MM.1S (cell line): ENCODE data around the gene KCNK16.

Experiments
- EZH2 ChIP-seq: fragments of 300-600 bp; sonication (generic); optimal IDR thresholded peaks from 2 replicates; pipeline ENCODE3; 2017; ENCODE audit warnings: low read depth, mild to moderate bottlenecking, antibody characterized with exemption, low read length, mixed read lengths
- TF ChIP-seq, protein P1 (sequence below): fragments of 300-600 bp; sonication (generic); IDR thresholded peaks from 2 replicates; pipeline ENCODE4 v1.5.1; 2016; ENCODE audit warnings: antibody characterized with exemption, low read length, mixed read lengths

DNA sequence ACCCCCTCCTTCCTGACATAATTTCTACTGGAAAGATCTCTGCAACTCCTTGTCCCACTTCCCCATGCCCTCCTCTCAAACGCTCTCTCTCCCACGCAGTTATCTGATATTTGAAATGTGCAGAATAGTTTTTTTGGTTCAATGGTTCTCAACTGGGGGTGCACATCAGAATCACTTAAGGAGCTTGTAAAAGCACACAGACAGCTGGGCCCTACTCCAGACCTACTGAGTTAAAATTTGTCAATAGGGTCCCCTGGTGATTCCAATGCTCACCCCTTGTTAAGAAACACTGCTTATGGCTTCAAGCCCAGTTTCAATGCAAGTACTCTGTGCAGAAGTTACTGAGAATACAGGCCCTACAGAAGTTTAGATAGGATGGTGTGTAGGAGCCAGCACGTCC is 45.2 kb upstream of the KCNK16 start:
- TF ChIP-seq, protein P1, sequence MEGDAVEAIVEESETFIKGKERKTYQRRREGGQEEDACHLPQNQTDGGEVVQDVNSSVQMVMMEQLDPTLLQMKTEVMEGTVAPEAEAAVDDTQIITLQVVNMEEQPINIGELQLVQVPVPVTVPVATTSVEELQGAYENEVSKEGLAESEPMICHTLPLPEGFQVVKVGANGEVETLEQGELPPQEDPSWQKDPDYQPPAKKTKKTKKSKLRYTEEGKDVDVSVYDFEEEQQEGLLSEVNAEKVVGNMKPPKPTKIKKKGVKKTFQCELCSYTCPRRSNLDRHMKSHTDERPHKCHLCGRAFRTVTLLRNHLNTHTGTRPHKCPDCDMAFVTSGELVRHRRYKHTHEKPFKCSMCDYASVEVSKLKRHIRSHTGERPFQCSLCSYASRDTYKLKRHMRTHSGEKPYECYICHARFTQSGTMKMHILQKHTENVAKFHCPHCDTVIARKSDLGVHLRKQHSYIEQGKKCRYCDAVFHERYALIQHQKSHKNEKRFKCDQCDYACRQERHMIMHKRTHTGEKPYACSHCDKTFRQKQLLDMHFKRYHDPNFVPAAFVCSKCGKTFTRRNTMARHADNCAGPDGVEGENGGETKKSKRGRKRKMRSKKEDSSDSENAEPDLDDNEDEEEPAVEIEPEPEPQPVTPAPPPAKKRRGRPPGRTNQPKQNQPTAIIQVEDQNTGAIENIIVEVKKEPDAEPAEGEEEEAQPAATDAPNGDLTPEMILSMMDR: no peak
- TF ChIP-seq EZH2: no peak
